ENCODE results near the gene MRPS17. TPM values are rescaled to one million over a fixed set of nuclear protein-coding genes. Genes with fewer than 3 reads are reported as not detected.

Gene MRPS17
- total and polyA plus RNA-seq, 3 experiments from 2014 or later: 19.0 to 35.5 (median 34.3) TPM

GRCh38 chr7:55975988-55976633 lies 24.4 kb downstream of the MRPS17 start:
- H3K27ac Mint-ChIP-seq: no peak overlapping the region

GRCh38 chr7:55977831-55978230 lies 26.2 kb downstream of the MRPS17 start:
- Mint-ChIP-seq H3K9me3 (no peaks in the 10 kb centered on the region), H3K4me1 (peaks cover 12 to 15% (median 14%) of the 10 kb centered on the region in 3 donors), H3K27ac (peak overlapping the region in 1 of 8 donors; percentile 40), H3K36me3 (peaks cover 4 to 58% (median 12%) of the 10 kb centered on the region in 3 donors), H3K27me3 (no peaks in the 10 kb centered on the region), H3K4me3 (no peak overlapping the region)
- H3K27ac ChIP-seq (ENCODE audit: low read depth, low read length): no peak overlapping the region
- no peaks in the 10 kb centered on the region for H3K9me3 ChIP-seq (ENCODE audit: low read length)
- H3K27me3 ChIP-seq (ENCODE audit: insufficient read depth, low read length, poor library complexity, severe bottlenecking): no peaks in the 10 kb centered on the region
- no peaks in the 10 kb centered on the region for H3K4me1 ChIP-seq (ENCODE audit: insufficient read depth, low read length)
- H3K4me3 ChIP-seq (ENCODE audit: low read length): no peak overlapping the region
- ChIA-PET CTCF (interaction anchor here (1.3 to 2.0 kb wide), 3 partner anchors 13 to 88 kb away, joined by 3 to 6 read pairs (median 4); partner anchors contain the start of gene NIPSNAP2), POLR2A (no interaction called here)
- no peak for DNase-seq
- peaks cover 11% of the 10 kb centered on the region for H3K36me3 ChIP-seq (ENCODE audit: insufficient read depth, low read length)

More at GRCh38 chr7:55975988-55976633, 24.4 kb downstream of the MRPS17 start:
- Histone ChIP-seq H3K4me1 (ENCODE audit: insufficient read depth, low read length) (no peaks in the 10 kb centered on the region), H3K9me3 (ENCODE audit: low read length) (no peaks in the 10 kb centered on the region), H3K27ac (ENCODE audit: low read depth, low read length) (no peak overlapping the region), H3K4me3 (ENCODE audit: low read length) (no peak overlapping the region), H3K36me3 (ENCODE audit: insufficient read depth, low read length) (peaks cover 5% of the 10 kb centered on the region), H3K27me3 (ENCODE audit: insufficient read depth, low read length, poor library complexity, severe bottlenecking) (no peaks in the 10 kb centered on the region)
- Mint-ChIP-seq H3K4me3 (no peak overlapping the region), H3K4me1 (peaks cover 14 to 20% (median 19%) of the 10 kb centered on the region in 3 donors), H3K27me3 (no peaks in the 10 kb centered on the region), H3K9me3 (no peaks in the 10 kb centered on the region), H3K36me3 (peaks cover 4 to 44% (median 12%) of the 10 kb centered on the region in 3 donors)
- POLR2A ChIA-PET: no interaction called here
- DNase-seq: no peak
- CTCF ChIA-PET: interaction anchor here (1.8 kb wide), 1 partner anchor 12 kb away, joined by 7 read pairs; the partner anchor contains the start of gene NIPSNAP2

DNA sequence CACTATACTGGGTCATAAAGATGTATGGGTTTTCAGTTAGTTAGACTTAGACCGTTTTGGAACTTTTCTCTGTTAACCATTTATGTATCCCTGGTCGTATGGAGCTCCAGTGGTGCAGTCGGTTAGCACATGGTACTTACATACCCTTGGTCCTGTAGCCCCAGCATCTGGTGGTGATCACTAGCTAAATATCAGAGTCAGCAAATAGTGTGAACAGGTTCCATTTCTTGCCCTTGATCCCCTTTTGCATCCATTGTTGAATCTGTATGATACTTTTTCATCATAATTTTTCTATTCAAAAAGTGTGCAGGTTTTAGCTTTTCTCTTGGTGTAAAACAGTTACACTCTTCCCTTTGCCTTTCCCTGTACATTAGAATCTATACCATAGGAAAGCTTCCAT lies 28.6 kb downstream of the MRPS17 start:
- Histone ChIP-seq H3K27me3 (ENCODE audit: insufficient read depth, low read length, poor library complexity, severe bottlenecking) (no peaks in the 10 kb centered on the region), H3K36me3 (ENCODE audit: insufficient read depth, low read length) (peaks cover 18% of the 10 kb centered on the region), H3K27ac (ENCODE audit: low read depth, low read length) (no peak overlapping the region), H3K4me1 (ENCODE audit: insufficient read depth, low read length) (no peaks in the 10 kb centered on the region), H3K9me3 (ENCODE audit: low read length) (no peaks in the 10 kb centered on the region), H3K4me3 (ENCODE audit: low read length) (no peak overlapping the region)
- peak overlapping the region in 1 of 8 donors; percentile 84 for H3K27ac Mint-ChIP-seq
- H3K27me3 Mint-ChIP-seq: no peaks in the 10 kb centered on the region
- H3K36me3 Mint-ChIP-seq: peaks cover 4 to 75% (median 18%) of the 10 kb centered on the region in 3 donors
- H3K9me3 Mint-ChIP-seq: no peaks in the 10 kb centered on the region
- CTCF ChIA-PET: interaction anchor here (0.9 to 1.2 kb wide), 3 partner anchors 13 to 340 kb away, joined by 3 to 4 read pairs (median 3); partner anchors contain the start of gene NIPSNAP2
- DNase-seq: no peak
- POLR2A ChIA-PET: no interaction called here
- H3K4me1 Mint-ChIP-seq: peaks cover 7 to 9% (median 8%) of the 10 kb centered on the region in 3 donors
- no peak overlapping the region for H3K4me3 Mint-ChIP-seq

GRCh38 chr7:55983537-55983936 lies 31.9 kb downstream of the MRPS17 start:
- Mint-ChIP-seq H3K27ac (no peak overlapping the region), H3K36me3 (peaks cover 4 to 73% (median 21%) of the 10 kb centered on the region in 3 donors), H3K4me1 (no peaks in the 10 kb centered on the region), H3K9me3 (no peaks in the 10 kb centered on the region), H3K27me3 (no peaks in the 10 kb centered on the region), H3K4me3 (no peak overlapping the region)
- Histone ChIP-seq H3K4me3 (ENCODE audit: low read length) (no peak overlapping the region), H3K9me3 (ENCODE audit: low read length) (no peaks in the 10 kb centered on the region), H3K36me3 (ENCODE audit: insufficient read depth, low read length) (peaks cover 18% of the 10 kb centered on the region), H3K4me1 (ENCODE audit: insufficient read depth, low read length) (no peaks in the 10 kb centered on the region), H3K27ac (ENCODE audit: low read depth, low read length) (no peak overlapping the region), H3K27me3 (ENCODE audit: insufficient read depth, low read length, poor library complexity, severe bottlenecking) (no peaks in the 10 kb centered on the region)
- DNase-seq: no peak
- CTCF ChIA-PET: no interaction called here
- POLR2A ChIA-PET: no interaction called here

DNA sequence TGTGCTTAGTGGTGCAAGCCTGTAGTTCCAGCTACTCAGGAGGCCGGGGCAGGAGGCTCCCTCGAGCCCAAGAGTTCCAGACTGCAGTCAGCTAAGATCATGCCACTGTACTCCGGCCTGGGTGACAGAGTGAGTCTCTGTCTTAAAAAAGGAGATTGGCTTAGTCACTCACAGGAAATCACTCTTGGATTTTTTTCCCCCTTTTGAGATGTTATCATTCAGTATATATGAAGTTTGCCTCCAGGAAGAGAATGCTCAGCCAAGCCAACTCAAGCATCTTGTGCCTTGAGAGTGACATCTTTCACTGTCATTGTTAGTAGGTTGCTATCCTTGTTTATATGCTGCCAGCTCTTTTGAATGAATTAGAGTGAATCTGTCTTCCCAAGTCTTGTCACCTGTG lies 40.7 kb downstream of the MRPS17 start:
- ChIA-PET POLR2A (no interaction called here), CTCF (no interaction called here)
- Mint-ChIP-seq H3K4me1 (no peaks in the 10 kb centered on the region), H3K9me3 (no peaks in the 10 kb centered on the region), H3K4me3 (no peak overlapping the region), H3K27me3 (no peaks in the 10 kb centered on the region), H3K36me3 (peaks cover 11 to 70% (median 20%) of the 10 kb centered on the region in 3 donors), H3K27ac (peak overlapping the region in 1 of 8 donors; percentile 33)
- H3K27me3 ChIP-seq (ENCODE audit: insufficient read depth, low read length, poor library complexity, severe bottlenecking): no peaks in the 10 kb centered on the region
- H3K36me3 ChIP-seq (ENCODE audit: insufficient read depth, low read length): peaks cover 15% of the 10 kb centered on the region
- H3K4me1 ChIP-seq (ENCODE audit: insufficient read depth, low read length): no peaks in the 10 kb centered on the region
- no peak overlapping the region for H3K4me3 ChIP-seq (ENCODE audit: low read length)
- DNase-seq: no peak
- H3K27ac ChIP-seq (ENCODE audit: low read depth, low read length): no peak overlapping the region
- no peaks in the 10 kb centered on the region for H3K9me3 ChIP-seq (ENCODE audit: low read length)

GRCh38 chr7:55996856-55997500 lies 45.3 kb downstream of the MRPS17 start:
- Histone ChIP-seq H3K9me3 (ENCODE audit: low read length) (no peaks in the 10 kb centered on the region), H3K4me1 (ENCODE audit: insufficient read depth, low read length) (no peaks in the 10 kb centered on the region), H3K36me3 (ENCODE audit: insufficient read depth, low read length) (peaks cover 16% of the 10 kb centered on the region), H3K4me3 (ENCODE audit: low read length) (no peak overlapping the region), H3K27ac (ENCODE audit: low read depth, low read length) (no peak overlapping the region), H3K27me3 (ENCODE audit: insufficient read depth, low read length, poor library complexity, severe bottlenecking) (no peaks in the 10 kb centered on the region)
- Mint-ChIP-seq H3K4me3 (no peak overlapping the region), H3K4me1 (no peaks in the 10 kb centered on the region), H3K36me3 (peaks cover 13 to 61% (median 26%) of the 10 kb centered on the region in 3 donors), H3K27ac (peak overlapping the region in 1 of 8 donors; percentile 43), H3K9me3 (no peaks in the 10 kb centered on the region), H3K27me3 (no peaks in the 10 kb centered on the region)
- ChIA-PET CTCF (no interaction called here), POLR2A (no interaction called here)
- no peak for DNase-seq

DNA sequence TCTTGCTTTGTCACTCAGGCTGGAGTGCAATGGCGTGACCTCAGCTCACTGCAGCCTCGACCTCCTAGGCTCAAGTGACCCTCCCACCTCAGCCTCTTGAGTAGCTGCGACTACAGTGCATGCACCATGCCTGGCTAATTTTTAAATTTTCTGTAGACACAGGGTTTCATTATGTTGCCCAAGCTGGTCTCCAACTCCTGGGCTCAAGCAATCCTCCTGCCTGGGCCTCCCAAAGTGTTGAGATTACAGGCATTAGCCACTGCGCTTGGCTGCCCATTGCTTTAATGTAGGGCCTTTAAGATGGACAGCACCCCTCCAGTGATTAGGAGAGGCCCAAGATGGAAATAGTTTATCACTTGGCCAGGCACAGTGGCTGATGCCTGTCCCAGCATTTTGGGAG lies 52.1 kb downstream of the MRPS17 start:
- H3K4me3 Mint-ChIP-seq: no peak overlapping the region
- no peak for DNase-seq
- H3K36me3 Mint-ChIP-seq: peaks cover 0 to 12% (median 9%) of the 10 kb centered on the region in 3 donors
- ChIA-PET POLR2A (no interaction called here), CTCF (interaction anchor here (1.7 to 10.6 kb wide), 2 partner anchors 15 to 70 kb away, joined by 4 to 113 read pairs; no protein-coding TSS in a partner anchor)
- no peaks in the 10 kb centered on the region for H3K4me1 ChIP-seq (ENCODE audit: insufficient read depth, low read length)
- no peaks in the 10 kb centered on the region for H3K27me3 ChIP-seq (ENCODE audit: insufficient read depth, low read length, poor library complexity, severe bottlenecking)
- H3K27me3 Mint-ChIP-seq: no peaks in the 10 kb centered on the region
- no peak overlapping the region for H3K27ac Mint-ChIP-seq
- no peaks in the 10 kb centered on the region for H3K36me3 ChIP-seq (ENCODE audit: insufficient read depth, low read length)
- no peak overlapping the region for H3K4me3 ChIP-seq (ENCODE audit: low read length)
- H3K4me1 Mint-ChIP-seq: no peaks in the 10 kb centered on the region
- no peaks in the 10 kb centered on the region for H3K9me3 Mint-ChIP-seq
- H3K9me3 ChIP-seq (ENCODE audit: low read length): no peaks in the 10 kb centered on the region
- no peak overlapping the region for H3K27ac ChIP-seq (ENCODE audit: low read depth, low read length)
